ENCODE results near the gene RACK1.
"Not testable (repeated sequence)": the region's sequence is repeated elsewhere in the genome, so short reads cannot be mapped to it uniquely, and the experiment has no call there.

DNA sequence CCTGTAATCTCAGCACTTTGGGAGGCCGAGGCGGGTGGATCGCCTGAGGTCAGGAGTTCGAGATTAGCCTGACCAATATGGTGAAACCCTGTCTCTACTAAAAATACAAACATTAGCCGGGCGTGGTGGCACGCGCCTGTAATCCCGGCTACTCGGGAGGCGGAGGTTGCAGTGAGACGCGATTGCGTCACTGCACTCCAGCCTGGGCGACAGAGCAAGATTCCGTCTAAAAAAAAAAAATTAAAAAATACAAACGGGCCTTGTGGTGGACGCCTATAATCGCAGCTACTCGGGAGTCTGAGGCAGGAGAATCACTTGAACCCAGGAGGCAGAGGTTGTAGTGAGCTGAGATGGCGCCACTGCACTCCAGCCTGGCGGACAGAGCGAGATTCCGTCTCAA, 34.7 kb downstream of the RACK1 start:
- TF ChIP-seq CTCF, POLR2A (IDR thresholded peaks at IDR 0.05): not testable (repeated sequence)

Measured in thyroid gland (tissue), 4 donors.